Ishikawa (cell line): ENCODE measurements around the gene CFAP73.

Source experiments
- CEBPB ChIP-seq: IDR thresholded peaks from 2 replicates; pipeline ENCODE4 v1.6.1; 2012
- CREB1 ChIP-seq: IDR thresholded peaks from 2 replicates; pipeline ENCODE4 v1.6.1; 2012; ENCODE audit warnings: low read depth
- EGR1 ChIP-seq: IDR thresholded peaks from 2 replicates; pipeline ENCODE4 v1.6.1; 2012
- EP300 ChIP-seq: IDR thresholded peaks from 2 replicates; pipeline ENCODE4 v1.6.1; 2012; ENCODE audit warnings: borderline replicate concordance
- FOXM1 ChIP-seq: IDR thresholded peaks from 2 replicates; pipeline ENCODE4 v1.6.1; 2012; ENCODE audit warnings: low read depth, borderline replicate concordance
- NFIC ChIP-seq: IDR thresholded peaks from 2 replicates; pipeline ENCODE4 v1.6.1; 2012
- RAD21 ChIP-seq: IDR thresholded peaks from 2 replicates; pipeline ENCODE4 v1.6.1; 2012; ENCODE audit warnings: low read depth
- REST ChIP-seq: IDR thresholded peaks from 2 replicates; pipeline ENCODE4 v1.6.1; 2012; ENCODE audit warnings: low read depth, mild to moderate bottlenecking
- TAF1 ChIP-seq: IDR thresholded peaks from 2 replicates; pipeline ENCODE4 v1.6.1; 2012; ENCODE audit warnings: low read depth, mild to moderate bottlenecking
- TCF12 ChIP-seq: IDR thresholded peaks from 2 replicates; pipeline ENCODE4 v1.6.1; 2012; ENCODE audit warnings: low read depth
- TEAD4 ChIP-seq: IDR thresholded peaks from 2 replicates; pipeline ENCODE4 v1.6.1; 2012
- YY1 ChIP-seq: IDR thresholded peaks from 2 replicates; pipeline ENCODE4 v1.6.1; 2012; ENCODE audit warnings: low read depth
- ZBTB7A ChIP-seq: IDR thresholded peaks from 2 replicates; pipeline ENCODE4 v1.6.1; 2012; ENCODE audit warnings: low read depth
- TF ChIP-seq, protein P1 (sequence below): IDR thresholded peaks from 2 replicates; pipeline ENCODE4 v1.6.1; 2012
- TF ChIP-seq, protein P2 (sequence below): IDR thresholded peaks from 2 replicates; pipeline ENCODE4 v1.6.1; 2012

CFAP73 gene

DNA sequence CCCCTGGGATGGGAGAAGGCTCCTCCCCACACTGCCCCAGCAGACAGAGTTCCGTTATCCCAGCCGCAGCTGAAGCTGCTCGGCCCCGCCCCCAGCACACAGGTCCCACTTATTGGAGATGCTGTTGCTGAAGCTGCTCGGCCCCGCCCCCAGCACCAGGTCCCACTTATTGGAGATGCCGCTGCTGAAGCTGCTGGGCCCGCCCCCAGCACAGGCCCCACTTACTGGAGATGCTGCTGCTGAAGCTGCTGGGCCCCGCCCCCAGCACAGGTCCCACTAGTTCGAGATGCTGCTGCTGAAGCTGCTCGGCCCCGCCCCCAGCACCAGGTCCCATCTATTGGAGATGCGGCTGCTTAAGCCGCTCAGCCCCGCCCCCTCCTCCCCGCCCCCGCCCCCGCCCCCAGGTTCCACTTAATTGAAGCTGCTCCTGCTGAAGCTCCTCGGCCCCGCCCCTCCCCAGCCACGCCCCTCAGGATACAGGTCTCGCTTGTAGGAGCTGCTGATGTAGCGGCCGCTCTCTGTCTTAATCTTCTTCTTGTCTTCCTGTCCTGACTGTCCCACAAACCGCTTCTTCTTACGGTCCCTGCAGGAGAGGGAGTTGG lies 12.0 kb downstream of the CFAP73 start:
- no peak for TF ChIP-seq NFIC
- TF ChIP-seq FOXM1 = no peak
- no peak for TF ChIP-seq ZBTB7A
- no peak for TF ChIP-seq EGR1
- TF ChIP-seq, protein P1, sequence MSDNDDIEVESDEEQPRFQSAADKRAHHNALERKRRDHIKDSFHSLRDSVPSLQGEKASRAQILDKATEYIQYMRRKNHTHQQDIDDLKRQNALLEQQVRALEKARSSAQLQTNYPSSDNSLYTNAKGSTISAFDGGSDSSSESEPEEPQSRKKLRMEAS = no peak
- TF ChIP-seq RAD21 = no peak
- TF ChIP-seq TCF12 = no peak

DNA sequence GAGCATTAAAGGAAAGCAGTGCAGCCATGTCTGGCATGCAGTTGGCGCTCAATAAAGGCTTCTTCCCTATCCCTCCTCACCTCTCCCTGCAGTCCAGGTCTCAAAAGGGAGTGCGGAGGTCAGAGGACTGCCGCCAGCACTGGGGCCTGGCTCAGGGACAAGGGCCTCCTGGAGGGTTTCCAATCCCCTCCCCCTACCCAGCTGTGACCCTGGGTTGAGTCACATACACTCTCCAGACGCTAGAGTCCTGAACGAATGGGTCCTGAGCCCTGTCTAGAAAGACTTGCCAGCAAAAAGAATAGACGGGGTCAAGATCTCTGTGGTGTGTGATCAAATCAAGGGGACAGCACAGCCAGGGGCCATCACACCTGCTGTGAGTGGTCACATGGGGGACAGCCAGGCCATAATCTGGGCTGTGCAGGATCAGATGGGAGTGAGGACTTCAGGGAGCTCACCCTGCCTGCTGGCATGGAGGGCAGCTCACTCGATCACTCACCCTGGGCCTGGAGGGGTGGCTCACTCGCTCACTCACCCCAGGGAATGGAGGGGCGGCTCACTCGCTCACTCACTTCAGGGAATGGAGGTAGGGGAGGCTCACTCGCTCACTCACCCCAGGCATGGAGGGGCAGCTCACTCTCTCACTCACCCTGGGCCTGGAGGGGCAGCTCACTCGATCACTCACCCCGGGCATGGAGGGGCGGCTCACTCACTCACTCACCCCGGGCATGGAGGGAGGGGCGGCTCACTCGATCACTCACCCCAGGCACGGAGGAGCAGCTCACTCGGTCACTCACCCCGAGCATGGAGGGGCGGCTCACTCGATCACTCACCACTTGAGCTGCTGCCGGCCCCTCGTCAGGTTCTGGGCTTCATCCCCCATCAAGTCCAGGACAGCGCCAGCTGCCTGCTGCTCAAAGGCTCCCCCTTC lies 12.8 kb downstream of the CFAP73 start:
- TF ChIP-seq EP300 (no peak), TCF12 (peak; percentile 41; the same call in 1 of the 2 replicates), NFIC (peak; percentile 64), CEBPB (no peak), ZBTB7A (no peak)
- TF ChIP-seq, protein P2, sequence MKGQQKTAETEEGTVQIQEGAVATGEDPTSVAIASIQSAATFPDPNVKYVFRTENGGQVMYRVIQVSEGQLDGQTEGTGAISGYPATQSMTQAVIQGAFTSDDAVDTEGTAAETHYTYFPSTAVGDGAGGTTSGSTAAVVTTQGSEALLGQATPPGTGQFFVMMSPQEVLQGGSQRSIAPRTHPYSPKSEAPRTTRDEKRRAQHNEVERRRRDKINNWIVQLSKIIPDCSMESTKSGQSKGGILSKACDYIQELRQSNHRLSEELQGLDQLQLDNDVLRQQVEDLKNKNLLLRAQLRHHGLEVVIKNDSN = peak; percentile 62

GRCh38 chr12:113163030-113163360 lies 13.5 kb downstream of the CFAP73 start:
- TF ChIP-seq EP300 (no peak), CREB1 (no peak), TCF12 (no peak), RAD21 (no peak), YY1 (no peak), EGR1 (no peak), TEAD4 (no peak), TAF1 (no peak)

- TF ChIP-seq ZBTB7A = no peak
- TF ChIP-seq, protein P1 = no peak
- TF ChIP-seq TCF12 = no peak
- no peak for TF ChIP-seq EGR1
- no peak for TF ChIP-seq TEAD4
- no peak for TF ChIP-seq CREB1
- TF ChIP-seq YY1 = no peak
- no peak for TF ChIP-seq RAD21
- no peak for TF ChIP-seq REST
- TF ChIP-seq EP300 = no peak
- no peak for TF ChIP-seq CEBPB
Observed at GRCh38 chr12:113164014-113164413, 14.5 kb downstream of the CFAP73 start.

GRCh38 chr12:113165521-113166450 lies 16.3 kb downstream of the CFAP73 start:
- TF ChIP-seq REST = no peak
- no peak for TF ChIP-seq RAD21

DNA sequence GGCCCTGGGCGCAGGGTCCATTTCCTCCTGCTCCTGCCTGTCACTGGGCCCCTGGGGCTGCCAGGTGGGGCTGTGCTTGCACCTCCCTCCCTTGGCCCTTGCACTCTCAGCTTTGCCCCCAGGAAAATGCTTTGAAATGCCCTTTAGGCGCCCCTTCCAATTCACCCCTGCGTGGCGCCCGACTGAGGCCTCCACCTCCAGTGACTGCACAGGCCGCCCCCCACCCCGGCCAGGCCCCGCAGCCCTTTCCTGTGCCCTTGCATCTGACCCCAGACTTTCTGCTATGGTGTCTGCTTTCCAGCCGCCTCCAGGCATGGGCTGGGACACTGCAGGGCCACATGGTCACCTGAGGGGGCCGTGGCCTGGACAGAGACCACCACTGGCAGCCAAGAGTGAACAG lies 18.3 kb downstream of the CFAP73 start:
- TF ChIP-seq TCF12 = no peak
- TF ChIP-seq CREB1 = no peak
- TF ChIP-seq TEAD4 = no peak
- TF ChIP-seq, protein P1 = no peak
- TF ChIP-seq CEBPB = no peak
- TF ChIP-seq NFIC = no peak
- TF ChIP-seq EGR1 = no peak
- TF ChIP-seq ZBTB7A = no peak
- TF ChIP-seq FOXM1 = no peak
- TF ChIP-seq EP300 = no peak
- no peak for TF ChIP-seq RAD21
- TF ChIP-seq TAF1 = no peak
- no peak for TF ChIP-seq YY1
- TF ChIP-seq REST = no peak
- TF ChIP-seq, protein P2 = no peak
